Stimulated activated memory B cell treated with anti-CD40 and anti-IgM and Interleukin-4, amounts not matched to agents 10 μg/mL and 1 μg/mL and 100 μg/mL, for 72 hours (primary cell): ENCODE measurements around the gene LAMC1.

Experiments used
- ATAC-seq: fragments of 150-1000 bp; cut with Tn5 transposase; 2 replicates; pipeline ENCODE4 v1.10.0; 2021
- H3K27ac Mint-ChIP-seq: one replicate; pipeline ENCODE4 v1.8.0; 2022; ENCODE audit warnings: mild to moderate bottlenecking, mixed read lengths
- H3K27me3 Mint-ChIP-seq: one replicate; pipeline ENCODE4 v1.8.0; 2022; ENCODE audit warnings: mixed read lengths
- H3K36me3 Mint-ChIP-seq: one replicate; pipeline ENCODE4 v1.8.0; 2022; ENCODE audit warnings: mixed read lengths
- H3K4me1 Mint-ChIP-seq: one replicate; pipeline ENCODE4 v1.8.0; 2022; ENCODE audit warnings: mixed read lengths
- H3K4me3 Mint-ChIP-seq: one replicate; pipeline ENCODE4 v1.8.0; 2022; ENCODE audit warnings: mild to moderate bottlenecking, moderate library complexity, mixed read lengths
- H3K9me3 Mint-ChIP-seq: one replicate; pipeline ENCODE4 v1.8.0; 2022; ENCODE audit warnings: mixed read lengths

The LAMC1 gene

GRCh38 chr1:183179033-183179432, 155.8 kb downstream of the LAMC1 start:
- H3K4me3 Mint-ChIP-seq: no peak overlapping the region
- H3K9me3 Mint-ChIP-seq: peaks cover 3% of the 10 kb centered on the region
- H3K27me3 Mint-ChIP-seq: peaks cover 8% of the 10 kb centered on the region
- H3K4me1 Mint-ChIP-seq: peaks cover 18% of the 10 kb centered on the region
- no peak overlapping the region for H3K27ac Mint-ChIP-seq
- no peak for ATAC-seq
- no peaks in the 10 kb centered on the region for H3K36me3 Mint-ChIP-seq

DNA sequence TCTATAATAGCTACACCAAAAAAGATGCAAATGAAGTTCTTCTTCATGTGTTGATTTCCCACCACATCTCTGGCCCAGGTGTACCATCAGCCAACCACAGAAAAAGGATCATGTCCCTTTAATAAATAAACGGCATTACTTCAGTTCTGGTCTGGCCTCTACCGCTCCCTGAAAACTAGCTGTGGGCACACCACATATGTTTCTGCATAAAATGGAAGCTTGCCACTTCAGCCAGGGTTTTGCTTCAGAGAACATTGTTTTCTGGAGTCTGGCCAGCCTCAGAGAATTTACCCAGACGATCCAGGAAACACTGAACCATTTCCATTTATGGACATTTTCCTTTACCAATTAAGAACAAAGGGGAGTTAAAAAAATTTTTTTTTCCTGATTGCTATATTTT, 157.0 kb downstream of the LAMC1 start:
- no peak for ATAC-seq
- Mint-ChIP-seq H3K36me3 (no peaks in the 10 kb centered on the region), H3K4me1 (peaks cover 18% of the 10 kb centered on the region), H3K27ac (peak overlapping the region; percentile 54), H3K9me3 (no peaks in the 10 kb centered on the region), H3K4me3 (no peak overlapping the region), H3K27me3 (peaks cover 2% of the 10 kb centered on the region)

DNA sequence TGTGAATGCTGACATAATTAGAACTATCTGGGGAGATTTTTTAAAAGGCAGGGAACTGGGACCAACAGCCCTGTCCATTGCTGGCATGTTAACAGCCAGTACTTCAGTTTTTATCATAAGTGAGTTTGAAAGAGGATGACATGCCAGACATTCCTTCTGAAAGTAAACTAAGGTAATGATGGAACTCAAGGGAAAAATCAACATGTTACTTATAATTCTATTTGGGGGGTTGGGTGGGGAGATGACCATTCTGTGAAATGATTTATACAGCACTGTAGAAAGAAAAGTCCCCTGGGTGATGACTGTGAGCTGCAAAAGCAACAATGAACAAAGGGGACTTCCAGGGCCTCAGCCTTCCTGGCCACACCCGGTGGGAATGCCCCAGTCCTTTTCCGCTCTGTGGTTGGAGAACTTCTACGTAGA, 157.4 kb downstream of the LAMC1 start:
- H3K4me1 Mint-ChIP-seq: peaks cover 18% of the 10 kb centered on the region
- H3K9me3 Mint-ChIP-seq: no peaks in the 10 kb centered on the region
- no peak overlapping the region for H3K4me3 Mint-ChIP-seq
- no peaks in the 10 kb centered on the region for H3K36me3 Mint-ChIP-seq
- peak overlapping the region; percentile 54 for H3K27ac Mint-ChIP-seq
- peak; percentile 78 for ATAC-seq
- H3K27me3 Mint-ChIP-seq: peaks cover 6% of the 10 kb centered on the region

DNA sequence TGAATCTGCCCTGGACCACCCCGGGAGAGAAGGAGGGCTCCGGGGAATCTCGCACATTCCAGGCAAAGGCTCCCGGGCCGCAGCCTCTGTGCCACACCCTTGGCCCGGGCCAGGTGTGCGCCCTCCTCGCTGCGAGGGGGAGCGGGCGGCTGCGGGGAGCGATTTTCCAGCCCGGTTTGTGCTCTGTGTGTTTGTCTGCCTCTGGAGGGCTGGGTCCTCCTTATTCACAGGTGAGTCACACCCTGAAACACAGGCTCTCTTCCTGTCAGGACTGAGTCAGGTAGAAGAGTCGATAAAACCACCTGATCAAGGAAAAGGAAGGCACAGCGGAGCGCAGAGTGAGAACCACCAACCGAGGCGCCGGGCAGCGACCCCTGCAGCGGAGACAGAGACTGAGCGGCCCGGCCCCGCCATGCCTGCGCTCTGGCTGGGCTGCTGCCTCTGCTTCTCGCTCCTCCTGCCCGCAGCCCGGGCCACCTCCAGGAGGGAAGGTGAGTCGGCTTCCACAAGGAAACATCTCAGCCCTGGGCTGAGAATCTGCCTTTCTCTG, 162.8 kb downstream of the LAMC1 start, which contains the start of gene LAMC2:
LAMC2 (plus strand) TSS at position 324 of the 550 bp plus-strand sequence; CDS start at position 413, 89 bp downstream.
- Mint-ChIP-seq H3K9me3 (no peaks in the 10 kb centered on the region), H3K27me3 (peaks cover 34% of the 10 kb centered on the region)

GRCh38 chr1:183186841-183187240, 163.6 kb downstream of the LAMC1 start:
- no peaks in the 10 kb centered on the region for H3K9me3 Mint-ChIP-seq
- ATAC-seq: no peak
- H3K4me3 Mint-ChIP-seq: no peak overlapping the region
- peaks cover 34% of the 10 kb centered on the region for H3K27me3 Mint-ChIP-seq
- H3K27ac Mint-ChIP-seq: no peak overlapping the region
- no peaks in the 10 kb centered on the region for H3K36me3 Mint-ChIP-seq
- peaks cover 7% of the 10 kb centered on the region for H3K4me1 Mint-ChIP-seq

More for the DNA sequence above, 162.8 kb downstream of the LAMC1 start, which contains the start of gene LAMC2:
- Mint-ChIP-seq H3K36me3 (no peaks in the 10 kb centered on the region), H3K4me1 (peaks cover 9% of the 10 kb centered on the region), H3K27ac (no peak within 1 kb of the TSS), H3K4me3 (peak within 1 kb of the TSS; percentile 61)
- peak; percentile 41 for ATAC-seq

- no peaks in the 10 kb centered on the region for H3K9me3 Mint-ChIP-seq
- no peak overlapping the region for H3K4me3 Mint-ChIP-seq
- H3K4me1 Mint-ChIP-seq: peaks cover 7% of the 10 kb centered on the region
- H3K27me3 Mint-ChIP-seq: peaks cover 42% of the 10 kb centered on the region
- no peak for ATAC-seq
- no peaks in the 10 kb centered on the region for H3K36me3 Mint-ChIP-seq
- H3K27ac Mint-ChIP-seq: no peak overlapping the region
Measured at GRCh38 chr1:183188240-183188639, 165.0 kb downstream of the LAMC1 start.

DNA sequence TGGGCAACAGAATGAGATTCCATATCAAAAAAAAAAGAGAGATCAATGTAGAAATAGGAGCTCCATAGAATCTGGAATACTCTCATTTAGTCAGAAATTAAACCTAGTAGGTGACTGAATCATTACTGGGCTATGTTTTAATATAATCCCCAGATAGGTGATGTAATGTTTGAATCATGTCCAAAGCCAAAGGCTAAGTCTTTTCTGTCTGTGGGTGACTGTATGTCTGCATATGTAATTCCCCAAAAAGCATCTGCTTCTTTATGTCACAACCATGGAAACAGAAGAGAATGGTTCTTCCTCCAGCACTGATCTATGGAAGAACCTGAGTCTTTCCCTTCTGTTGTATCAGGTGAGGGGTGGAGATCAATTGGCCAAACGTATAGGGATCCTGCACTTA, 168.6 kb downstream of the LAMC1 start:
- no peaks in the 10 kb centered on the region for H3K36me3 Mint-ChIP-seq
- H3K4me3 Mint-ChIP-seq: no peak overlapping the region
- peaks cover 8% of the 10 kb centered on the region for H3K4me1 Mint-ChIP-seq
- no peaks in the 10 kb centered on the region for H3K9me3 Mint-ChIP-seq
- no peak overlapping the region for H3K27ac Mint-ChIP-seq
- H3K27me3 Mint-ChIP-seq: peaks cover 44% of the 10 kb centered on the region
- no peak for ATAC-seq

DNA sequence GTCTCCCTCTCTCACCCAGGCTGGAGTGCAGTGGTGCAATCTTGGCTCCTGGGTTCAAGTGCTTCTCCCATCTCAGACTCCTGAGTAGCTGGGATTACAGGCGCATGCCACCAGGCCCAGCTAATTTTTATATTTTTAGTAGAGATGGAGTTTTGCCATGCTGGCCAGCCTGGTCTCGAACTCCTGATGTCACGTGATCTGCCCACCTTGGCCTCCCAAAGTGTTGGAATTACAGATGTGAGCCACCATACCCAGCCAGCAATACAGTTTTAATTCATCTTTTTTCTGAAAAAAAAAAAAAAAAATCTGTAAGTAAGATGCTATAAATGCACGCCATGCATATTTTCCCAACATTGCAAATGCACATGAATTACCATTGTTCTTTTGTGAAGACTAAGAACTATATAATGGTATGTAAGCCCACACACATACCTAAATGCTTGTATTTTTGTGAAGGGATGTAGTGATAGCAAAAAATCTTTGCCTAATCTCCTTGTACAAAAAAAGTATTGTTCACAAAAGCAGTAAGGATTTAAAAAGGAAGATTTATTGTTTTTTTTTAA, 170.8 kb downstream of the LAMC1 start:
- Mint-ChIP-seq H3K36me3 (no peaks in the 10 kb centered on the region), H3K27me3 (peaks cover 47% of the 10 kb centered on the region), H3K4me3 (no peak overlapping the region), H3K4me1 (peaks cover 8% of the 10 kb centered on the region), H3K9me3 (no peaks in the 10 kb centered on the region), H3K27ac (no peak overlapping the region)
- ATAC-seq: no peak

DNA sequence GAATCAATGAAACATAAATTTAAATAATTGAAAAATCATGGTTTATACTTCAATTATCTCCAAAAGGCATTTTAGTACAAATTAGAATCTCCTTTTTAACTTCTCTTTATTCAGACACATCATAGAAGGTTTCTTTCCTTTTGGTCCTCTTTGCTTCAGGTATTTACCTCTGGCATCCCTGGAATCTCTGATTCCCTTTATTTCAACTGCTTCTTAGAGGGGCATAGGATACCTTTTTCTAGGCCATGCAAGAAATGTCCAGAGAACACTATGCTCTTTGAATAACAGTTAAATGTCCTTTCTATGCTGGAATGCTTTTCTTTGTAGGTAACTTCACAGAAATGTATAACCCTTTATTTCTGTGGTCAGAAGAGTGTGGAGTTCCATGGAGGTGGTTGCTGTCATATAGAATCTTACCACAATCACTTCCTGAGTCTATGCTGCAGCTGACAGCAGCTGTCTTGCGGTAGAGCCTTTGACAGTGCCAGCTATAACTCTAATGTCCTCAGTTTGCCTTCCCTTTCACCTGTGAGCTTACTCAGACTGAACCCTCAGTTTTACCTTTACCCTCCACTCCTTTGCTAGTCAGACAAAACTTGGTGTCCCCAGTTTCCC, 171.4 kb downstream of the LAMC1 start:
- no peaks in the 10 kb centered on the region for H3K36me3 Mint-ChIP-seq
- peak; percentile 72 for ATAC-seq
- H3K27ac Mint-ChIP-seq: no peak overlapping the region
- H3K4me3 Mint-ChIP-seq: no peak overlapping the region
- no peaks in the 10 kb centered on the region for H3K9me3 Mint-ChIP-seq
- peaks cover 8% of the 10 kb centered on the region for H3K4me1 Mint-ChIP-seq
- peaks cover 49% of the 10 kb centered on the region for H3K27me3 Mint-ChIP-seq

DNA sequence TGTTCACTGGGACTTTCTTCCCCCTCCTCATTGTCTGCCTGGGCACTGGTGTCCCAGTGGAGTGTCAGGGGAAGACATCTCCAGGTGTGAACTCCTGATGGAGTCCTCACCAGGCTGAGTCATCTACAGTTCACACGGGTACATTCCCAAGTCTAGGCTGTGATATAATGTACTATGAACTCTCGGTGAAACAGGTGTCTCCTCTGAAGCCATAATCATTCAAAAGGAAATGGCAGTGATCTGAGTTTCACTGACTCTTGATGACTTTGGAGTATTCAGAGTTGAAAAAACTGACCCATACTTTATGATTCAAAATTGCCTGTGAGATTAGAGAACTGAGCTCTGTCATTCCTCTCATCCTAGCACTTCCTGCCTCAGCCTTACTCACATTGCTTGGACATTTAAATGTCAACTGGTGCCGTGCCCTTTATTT, 171.9 kb downstream of the LAMC1 start:
- H3K27ac Mint-ChIP-seq: no peak overlapping the region
- peaks cover 54% of the 10 kb centered on the region for H3K27me3 Mint-ChIP-seq
- peak; percentile 12 for ATAC-seq
- peaks cover 8% of the 10 kb centered on the region for H3K4me1 Mint-ChIP-seq
- no peaks in the 10 kb centered on the region for H3K9me3 Mint-ChIP-seq
- no peak overlapping the region for H3K4me3 Mint-ChIP-seq
- no peaks in the 10 kb centered on the region for H3K36me3 Mint-ChIP-seq
